Cerebellar cortex (tissue), 1 donor: ENCODE measurements around the gene USP53.
"Not testable (repeated sequence)": the region's sequence is repeated elsewhere in the genome, so short reads cannot be mapped to it uniquely, and the experiment has no call there.

ENCODE experiments used
- DNase-seq: peaks from one replicate; pipeline ENCODE4 v3.0.0-alpha.2; 2015; ENCODE audit warnings: low spot score

USP53 gene

DNA sequence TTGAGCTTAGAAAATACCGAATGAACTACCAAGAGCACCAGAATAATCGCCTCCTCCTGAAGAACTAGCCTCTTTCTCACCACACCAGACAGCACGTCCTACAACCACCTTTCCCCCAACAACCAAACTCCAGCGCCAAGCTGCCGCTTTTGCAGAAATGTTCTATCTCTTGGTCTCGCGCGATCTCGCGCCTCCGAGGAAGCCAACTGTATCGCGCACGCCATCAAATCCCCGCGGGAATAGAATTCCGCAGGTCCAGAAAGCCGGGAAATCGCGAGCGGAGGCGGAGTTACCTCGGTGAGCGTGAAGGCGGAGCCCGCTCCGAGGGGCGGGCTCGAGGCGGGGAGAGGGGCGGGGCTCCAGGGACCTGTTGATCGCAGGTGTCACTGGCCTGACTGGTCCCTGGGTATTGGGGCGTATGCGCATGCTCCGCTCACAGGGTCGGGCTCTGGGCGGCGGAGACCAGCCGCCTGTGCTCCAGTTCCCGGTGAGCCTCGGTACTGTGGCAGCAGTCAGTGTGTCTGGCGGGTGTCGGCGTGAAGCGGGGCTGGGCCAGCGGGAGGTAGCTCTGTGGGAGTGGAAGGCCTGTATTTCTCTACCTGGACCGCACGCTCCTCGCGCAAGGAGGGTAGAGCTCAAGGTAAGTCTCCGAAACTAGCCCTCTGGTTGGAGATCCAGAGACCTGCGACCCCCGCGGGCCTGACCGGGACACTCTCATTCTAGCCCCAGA, at the start of gene USP53:
Gene USP53, plus strand, starts transcription at position 480 of the 730 bp plus-strand sequence. CDS start 27,047 bp downstream, outside the sequence.
- peak; percentile 98 for DNase-seq

DNA sequence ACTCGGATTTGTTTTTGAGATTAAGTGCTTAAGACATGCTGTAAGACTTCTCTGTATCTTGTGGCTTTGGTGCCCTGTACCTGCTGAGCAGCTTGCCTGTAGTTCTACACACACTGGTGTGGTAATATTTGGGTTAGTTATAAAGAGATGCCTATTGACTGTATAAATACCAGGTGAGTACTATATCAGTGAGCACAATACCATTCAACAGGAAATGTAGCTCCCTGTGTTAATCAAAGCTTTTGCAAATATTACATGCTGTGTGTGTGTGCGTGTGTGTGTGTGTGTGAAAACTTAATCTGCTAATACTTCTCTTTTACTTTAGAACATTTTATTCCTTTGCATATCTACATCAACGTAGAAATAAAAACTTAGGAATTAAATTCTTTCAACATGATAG, 46.7 kb upstream of the USP53 start:
- no peak for DNase-seq

DNA sequence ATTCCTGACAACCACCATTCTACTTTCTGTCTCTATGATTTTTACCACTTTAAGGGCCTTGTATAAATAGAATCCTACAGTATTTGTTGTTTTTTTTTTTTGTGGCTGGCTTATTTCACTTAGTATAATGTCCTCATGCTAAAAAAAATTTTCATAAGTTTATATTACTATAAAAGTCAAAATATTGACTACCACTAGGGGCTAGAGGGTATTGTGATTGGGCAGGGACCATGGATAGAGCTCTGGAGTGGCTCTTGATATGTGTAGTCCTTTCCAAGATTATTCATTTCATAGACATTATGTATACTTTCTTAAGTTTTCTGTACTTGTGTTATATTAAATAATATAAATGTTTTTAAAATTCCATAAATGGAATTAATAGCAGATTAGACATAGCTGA, 42.3 kb upstream of the USP53 start:
- no peak for DNase-seq

DNA sequence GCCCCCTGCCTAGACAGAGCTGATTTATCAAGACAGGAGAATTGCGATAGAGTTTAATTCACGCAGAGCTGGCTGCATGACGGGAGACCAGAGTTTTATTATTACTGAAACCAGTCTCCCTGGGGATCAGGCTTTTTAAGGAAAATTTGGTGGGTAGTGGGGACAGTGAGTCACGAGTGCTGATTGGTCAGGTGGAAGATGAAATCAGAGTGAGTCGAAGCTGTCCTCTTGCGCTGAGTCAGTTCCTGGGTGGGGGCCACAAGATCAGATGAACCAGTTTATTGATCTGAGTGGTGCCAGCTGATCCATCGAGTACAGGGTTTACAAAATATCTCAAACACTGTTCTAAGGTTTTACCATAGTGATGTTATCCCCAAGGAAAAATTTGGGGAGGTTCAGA, 40.3 kb upstream of the USP53 start:
- DNase-seq: no peak

DNA sequence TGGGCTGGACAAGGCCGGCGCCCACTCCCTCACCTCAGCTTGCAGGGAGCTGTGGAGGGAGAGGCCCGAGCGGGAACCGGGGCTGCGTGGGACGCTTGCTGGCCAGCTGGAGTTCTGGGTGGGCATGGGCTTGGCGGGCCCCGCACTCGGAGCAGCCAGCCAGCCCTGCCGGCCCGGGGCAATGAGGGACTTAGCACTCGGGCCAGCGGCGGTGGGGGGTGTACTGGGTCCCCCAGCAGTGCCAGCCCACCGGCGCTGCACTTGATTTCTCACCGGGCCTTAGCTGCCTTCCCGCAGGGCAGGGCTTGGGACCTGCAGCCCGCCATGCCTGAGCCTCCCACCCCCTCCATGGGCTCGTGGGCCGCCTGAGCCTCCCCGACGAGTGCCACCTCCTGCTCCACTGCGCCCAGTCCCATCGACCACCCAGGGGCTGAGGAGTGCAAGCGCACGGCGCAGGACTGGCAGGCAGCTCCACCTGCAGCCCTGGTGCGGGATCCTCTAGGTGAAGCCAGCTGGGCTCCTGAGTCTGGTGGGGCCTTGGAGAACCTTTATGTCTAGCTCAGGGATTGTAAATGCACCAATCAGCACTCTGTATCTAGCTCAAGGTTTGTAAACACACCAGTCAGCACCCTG, 38.7 kb upstream of the USP53 start:
- DNase-seq: not testable (repeated sequence)

DNA sequence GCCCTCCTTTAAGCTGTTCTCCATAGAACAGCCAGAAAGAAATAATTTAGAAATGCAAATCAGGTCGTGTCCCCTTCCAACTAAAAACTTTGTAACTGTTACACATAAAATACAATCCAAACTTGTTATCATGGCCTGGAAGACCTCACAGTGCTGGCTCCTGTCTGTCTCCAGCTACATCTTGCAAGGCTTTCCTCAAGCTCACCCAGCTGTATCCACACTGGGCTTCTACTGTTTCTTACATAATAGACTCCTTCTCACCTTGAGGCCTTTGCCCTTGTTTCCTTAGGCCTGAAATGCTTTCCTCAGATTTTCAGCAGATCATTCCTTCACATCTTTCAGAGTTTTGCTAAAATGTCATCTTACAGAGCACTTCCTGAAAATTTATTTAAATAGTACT, 33.5 kb upstream of the USP53 start:
- DNase-seq: no peak

DNA sequence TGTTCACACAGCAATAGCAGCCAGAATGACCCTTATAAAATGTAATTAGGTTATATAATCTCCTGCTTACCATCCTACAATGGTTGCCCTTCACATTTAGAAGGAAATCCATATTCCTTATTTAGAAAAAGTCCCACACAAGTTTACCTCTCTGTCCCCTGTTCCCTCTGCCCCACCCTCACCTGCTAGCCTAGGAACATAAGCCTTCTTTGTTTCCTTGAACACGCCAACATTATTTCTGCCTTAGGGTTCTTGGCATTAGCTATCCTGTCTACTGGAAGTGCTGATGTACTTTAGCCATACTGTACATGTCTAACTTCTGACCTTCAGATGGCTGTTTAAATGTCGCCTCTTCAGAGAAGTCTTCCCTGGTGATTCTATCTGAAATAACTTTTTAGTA, 28.4 kb upstream of the USP53 start:
- no peak for DNase-seq

DNA sequence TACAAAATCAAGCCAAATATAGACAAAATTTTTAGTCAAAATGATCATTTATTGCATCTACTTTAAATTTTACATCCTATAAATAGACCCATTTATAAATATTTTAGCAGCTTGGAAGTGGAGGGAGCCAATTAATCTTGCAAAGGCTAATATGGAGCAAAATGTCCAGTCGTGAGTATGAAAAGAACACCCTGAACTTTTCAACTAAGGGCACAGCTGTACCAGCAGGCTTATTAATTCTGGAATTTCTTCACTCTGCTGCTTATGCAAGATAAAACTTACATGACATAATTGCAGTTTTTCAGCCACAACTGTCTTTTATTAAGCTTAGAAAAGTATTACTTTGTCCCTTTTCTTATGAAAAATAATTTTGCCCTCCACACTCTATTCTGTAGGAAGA, 22.9 kb upstream of the USP53 start:
- no peak for DNase-seq

DNA sequence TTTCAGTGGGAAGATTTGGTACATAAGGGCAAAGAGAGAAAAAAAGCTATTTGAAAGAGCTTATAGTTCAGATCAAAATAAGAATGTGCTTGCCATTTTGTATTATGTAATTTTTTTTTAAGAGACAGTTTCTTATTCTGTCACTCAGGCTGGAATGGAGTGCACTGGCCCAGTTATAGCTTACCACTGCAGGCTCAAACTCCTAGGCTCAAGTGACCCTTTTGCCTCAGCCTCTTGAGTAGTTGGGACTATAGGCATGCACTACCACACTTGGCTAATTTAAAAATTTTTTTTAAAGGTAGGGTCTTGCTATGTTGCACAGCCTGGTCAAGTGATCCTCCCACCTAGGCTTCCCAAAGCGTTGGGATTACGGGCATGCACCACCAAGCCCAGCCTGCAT, 22.2 kb upstream of the USP53 start:
- DNase-seq: no peak

DNA sequence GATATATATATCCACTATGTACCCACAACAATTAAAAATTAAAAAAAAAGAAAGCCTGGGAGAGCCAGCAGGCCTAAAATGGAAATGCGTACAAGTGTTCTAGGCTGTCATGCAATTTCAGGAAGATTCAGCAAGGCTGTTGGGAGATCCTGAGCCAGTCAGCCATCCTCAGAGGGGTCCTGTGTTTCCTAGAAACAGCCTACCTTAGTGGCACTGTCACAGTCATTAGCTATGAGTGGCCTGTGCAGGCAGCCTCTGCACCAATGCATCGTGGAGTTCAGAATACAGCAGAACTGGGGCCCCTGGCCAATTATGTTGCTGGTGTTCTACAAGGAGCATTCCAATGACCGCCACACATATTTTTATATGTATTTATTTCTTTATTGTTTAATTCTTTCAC, 21.0 kb upstream of the USP53 start:
- no peak for DNase-seq

DNA sequence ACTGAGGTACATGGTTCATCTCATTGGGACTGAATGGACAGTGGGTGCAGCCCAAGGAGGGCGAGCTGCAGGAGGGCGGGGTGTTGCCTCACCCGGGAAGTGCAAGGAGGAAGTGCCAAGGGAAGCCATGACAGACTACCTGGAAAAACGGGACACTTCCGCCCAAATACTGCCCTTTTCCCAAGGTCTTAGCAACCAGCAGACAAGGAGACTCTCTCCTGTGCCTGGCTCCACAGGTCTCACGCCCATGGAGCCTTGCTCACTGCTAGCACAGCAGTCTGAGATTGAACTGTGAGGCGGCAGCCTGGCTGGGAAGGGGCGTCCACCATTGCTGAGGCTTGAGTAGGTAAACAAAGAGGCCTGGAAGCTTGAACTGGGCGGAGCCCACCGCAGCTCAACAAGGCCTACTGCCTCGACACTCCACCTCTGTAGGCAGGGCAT, 14.7 kb upstream of the USP53 start:
- no peak for DNase-seq

DNA sequence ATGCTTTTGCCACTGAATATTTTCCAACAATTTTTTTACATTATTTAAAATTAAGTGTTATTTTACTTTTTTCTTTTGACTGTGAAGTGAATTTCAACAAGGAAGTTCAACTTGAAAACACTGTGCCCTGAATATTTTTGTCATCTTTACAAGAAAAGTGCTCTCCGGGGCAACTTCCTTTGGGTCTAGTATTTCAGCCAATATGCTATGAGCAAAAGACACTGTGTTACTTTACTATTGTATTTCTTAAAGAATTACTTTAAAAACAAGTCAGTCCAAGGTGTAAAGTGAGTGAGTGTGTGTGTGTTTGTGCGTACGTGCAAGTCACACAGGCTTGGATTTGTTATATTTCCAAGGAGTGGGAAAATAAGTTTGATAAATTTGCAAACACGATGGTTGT, 7.6 kb upstream of the USP53 start:
- no peak for DNase-seq

DNA sequence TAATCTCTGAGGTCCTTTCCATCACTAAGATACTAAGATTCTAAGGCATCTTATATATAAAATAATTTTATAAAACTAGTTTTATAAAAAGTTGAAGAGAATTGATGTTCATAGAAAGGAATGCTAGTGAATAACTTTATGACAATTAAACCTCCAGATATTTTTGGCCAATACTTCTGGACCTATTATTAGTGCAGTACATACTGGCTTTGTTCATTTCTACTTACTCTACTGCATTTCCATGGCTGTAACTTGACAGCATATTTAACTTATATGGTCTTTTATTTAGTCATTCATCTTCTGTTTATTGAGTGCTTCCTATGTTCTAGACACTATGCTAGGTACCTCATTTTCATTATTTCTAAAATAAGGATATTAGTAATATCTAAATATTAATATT, 6.8 kb upstream of the USP53 start:
- DNase-seq: no peak

DNA sequence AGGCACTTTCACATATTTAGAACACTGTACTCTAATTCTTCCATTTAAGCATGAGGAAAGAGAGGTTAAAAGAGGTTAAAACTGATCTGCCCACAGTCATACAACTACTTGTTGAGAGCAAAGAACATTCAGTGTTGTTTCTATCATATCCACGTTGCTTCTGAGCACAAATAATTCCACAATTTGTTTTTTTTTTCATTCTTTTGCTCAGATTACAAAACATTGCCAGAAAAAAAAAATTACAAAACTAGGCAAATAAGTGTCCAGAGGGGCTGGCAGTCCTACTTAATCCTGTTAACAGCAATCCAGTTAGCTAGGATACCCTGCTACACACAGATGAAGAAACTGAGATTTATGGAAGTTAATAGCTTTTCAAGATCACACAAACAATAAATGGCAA, 6.3 kb upstream of the USP53 start:
- DNase-seq: no peak

DNA sequence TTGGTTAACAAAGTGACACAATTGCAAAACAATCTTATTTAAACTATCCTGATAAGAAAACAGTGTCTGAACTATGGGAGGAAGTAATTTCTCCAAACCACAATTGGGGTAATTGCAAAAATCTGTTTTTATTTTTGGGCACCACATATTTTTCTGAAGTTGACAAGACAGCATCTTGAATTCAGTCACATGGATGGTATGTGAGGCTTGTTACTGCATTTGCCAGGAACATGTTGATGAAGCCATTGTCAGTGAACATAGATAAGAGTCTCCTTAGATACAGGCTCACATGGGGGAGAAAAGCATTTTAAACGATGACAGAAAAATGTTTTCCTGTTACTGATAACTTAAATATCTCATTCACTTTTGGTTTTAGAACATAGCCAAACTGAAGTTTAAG, 5.5 kb upstream of the USP53 start:
- DNase-seq: no peak

DNA sequence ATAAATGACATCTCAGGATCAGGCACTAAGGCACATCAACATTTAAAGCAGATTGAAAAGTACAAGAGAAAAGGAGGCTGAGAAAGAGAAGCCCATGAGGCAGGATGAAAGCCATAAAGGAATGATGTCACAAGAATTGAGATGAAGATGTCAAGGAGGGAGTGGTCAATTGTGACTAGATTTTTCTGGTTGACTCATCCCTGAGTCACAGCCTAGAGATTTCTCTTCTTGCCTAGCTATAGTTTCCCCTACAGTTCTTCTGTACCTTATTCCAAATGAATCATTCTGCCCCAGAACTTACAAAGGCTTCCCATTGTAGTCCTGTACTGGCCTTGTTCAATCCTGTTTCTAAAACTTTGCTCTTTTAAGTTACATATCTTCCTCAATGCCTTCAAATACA, 3.4 kb upstream of the USP53 start:
- no peak for DNase-seq

DNA sequence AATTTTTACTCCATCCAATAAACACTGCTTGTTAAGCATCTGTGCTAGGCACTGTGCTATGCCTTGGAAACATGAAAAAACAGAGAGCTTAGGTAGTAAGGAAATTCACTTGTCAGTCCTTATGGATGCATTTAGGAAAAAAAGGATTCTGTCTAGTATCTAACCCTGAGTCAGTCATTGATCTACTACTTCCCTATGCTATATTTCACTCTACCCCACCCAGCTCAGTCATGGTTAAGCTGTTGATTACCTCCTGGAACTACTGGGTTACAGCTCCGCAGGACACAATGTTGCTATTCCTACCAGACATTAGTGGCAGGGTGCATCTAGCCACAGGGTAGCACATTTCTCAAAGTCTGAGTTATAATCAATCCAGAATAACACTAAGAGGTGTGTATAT, 2.9 kb upstream of the USP53 start:
- DNase-seq: no peak

DNA sequence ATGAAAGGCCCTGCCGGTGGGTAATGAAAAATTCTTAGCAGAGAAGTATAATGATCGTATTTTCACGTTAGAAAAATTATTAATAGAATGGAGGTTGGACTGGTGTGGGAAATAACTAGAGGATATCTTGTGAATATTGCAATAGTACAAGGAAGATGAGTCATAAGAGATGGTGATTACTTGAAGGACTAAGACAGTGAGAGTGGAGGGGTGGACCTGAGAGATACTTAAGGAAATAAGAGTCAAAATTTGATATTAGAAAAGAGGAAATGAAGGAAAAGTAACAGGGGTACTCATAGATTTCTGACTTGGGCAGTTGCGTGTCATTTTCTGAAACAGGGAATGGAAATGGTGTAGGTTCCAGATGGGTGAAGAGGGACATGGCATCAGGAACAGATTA, 1.7 kb upstream of the USP53 start:
- DNase-seq: no peak

DNA sequence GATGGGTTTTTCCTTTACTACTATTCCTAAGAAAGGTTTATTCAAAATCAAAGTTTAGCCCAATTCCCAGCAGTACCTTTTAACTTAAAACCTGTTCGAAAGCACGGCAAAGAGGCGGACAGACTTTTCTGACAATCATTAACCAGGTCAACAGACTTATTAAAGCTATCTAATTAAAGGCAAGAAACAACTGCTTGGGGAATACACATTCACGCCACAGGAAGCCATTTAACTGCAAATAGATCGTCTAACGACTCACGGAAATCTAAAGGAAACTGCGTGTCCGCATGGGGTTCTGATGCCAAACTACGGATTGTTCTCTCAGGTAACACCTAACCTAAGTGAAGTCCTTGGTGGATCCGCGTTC, 663 bp upstream of the USP53 start:
- no peak for DNase-seq

DNA sequence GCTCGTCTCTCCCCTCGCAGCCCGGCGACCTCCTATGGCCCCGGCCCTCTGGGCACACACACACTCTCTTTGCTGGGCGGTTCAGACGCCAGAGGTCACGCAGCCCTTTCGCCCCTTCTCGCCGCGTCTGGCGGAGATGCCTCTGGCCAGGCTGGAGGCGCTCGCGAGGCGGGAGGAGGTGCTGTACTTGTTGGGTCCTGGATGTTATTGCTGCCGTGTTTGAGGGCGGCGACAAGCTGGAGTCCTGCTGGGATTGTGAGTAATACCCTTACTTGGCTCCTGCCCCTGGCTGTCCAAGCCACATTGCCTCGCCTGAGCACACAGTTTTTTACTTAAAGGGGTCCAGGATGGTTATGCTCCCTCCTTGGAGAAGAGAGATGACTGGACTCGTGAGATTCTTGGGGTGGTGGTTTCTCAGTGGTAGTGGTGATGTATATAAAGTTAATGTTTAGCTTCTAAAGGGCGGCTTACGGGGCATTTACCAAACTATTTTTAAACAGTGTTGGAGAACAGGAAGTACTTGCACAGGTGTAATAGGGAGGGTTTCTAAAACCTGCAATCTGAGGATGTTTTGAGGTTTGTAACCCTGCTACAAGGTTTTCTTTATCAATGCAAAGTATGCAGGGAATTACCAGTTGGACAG, 572 bp downstream of the USP53 start:
- peak; percentile 84 for DNase-seq

DNA sequence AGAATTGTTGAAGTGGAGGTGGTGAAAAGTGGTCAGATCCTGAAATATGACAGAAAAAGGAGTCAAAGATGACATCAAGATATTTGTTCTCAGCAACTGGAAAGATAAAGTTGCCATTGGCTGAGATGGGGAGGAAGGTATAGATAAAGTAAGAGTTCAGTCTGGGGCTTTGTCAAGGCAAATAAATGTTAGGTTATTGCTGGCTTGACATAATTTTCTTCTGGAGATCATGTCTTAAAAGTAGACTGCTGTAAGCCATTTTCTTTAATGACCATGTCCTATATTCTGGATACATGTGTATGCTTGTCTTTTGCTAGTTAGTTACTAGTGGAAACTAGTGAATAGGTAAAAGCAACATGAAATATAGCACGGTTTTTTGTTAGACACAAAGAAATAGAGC, 5.6 kb downstream of the USP53 start:
- DNase-seq: no peak

DNA sequence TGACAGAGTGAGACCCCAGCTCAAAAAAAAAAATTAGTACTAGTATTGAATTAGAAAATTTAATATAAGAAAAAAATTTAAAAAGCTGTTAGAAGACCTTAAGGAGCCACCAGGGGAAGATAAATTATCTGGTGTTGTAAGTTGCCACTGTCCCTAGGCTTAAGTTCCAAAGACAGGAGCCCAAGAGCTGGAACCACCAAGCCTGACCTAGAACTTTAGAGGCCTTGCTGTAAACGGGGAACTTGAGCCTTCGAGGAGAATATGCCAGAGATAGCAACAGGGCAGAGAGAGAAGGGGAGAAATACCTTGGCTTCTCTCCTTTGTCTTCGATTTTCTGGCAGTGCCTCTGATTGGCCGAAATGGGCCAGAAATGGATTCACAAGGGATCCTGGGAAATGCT, 8.9 kb downstream of the USP53 start:
- no peak for DNase-seq

DNA sequence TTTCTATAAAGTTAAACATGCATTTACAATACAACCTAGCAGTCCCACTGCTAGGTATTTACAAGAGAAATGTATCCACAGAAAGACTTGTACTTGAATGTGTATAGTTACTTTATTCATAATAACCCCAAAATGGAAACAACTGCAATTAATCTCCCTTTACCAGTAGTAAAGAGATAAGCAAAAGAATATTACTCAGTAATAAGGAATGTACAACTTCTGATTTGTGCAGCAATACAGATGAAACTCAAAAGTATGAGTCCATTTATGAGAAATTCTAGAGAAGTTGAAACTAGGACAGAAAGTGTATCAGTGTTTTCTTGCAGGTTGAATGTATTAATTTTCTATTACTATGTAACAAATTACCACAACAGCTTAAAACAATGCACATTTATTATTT, 15.2 kb downstream of the USP53 start:
- DNase-seq: no peak

DNA sequence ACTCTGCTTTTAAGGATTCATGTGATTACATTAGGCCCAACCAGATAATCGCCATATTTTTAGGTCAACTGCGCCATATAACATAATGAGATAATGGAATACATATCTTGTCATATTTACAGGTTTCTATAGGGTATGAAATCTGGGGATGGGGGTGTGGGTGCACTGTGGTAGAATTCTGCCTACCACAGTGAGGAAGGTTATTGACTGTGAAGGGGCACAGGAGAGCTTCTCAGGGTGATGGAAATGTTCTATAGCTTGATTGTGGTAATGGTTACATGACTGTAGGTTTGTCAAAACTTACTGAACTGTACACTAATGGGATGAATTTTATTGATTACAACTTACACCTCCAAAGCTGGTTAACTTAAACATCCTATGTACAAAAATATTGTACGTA, 15.9 kb downstream of the USP53 start:
- DNase-seq: no peak
